ENCODE results near the gene RNASE4.
"Not testable (repeated sequence)": the region's sequence is repeated elsewhere in the genome, so short reads cannot be mapped to it uniquely, and the experiment has no call there.

DNA sequence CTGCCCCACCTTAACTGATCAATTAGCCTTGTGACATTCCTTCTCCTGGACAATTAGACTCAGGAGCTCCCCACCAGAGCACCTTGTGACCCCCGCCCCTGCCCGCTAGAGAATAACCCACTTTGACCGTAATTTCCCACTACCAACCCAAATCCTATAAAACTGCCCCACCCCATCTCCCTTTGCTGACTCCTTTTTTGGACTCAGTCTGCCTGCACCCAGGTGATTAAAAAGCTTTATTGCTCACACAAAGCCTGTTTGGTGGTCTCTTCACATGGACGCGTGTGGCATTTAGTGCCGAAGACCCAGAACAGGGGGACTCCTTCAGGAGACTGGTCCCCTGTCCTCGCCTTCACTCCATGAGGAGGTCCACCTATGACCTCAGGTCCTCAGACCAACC lies 16.6 kb downstream of the RNASE4 start:
- TF ChIP-seq CTCF (conservative IDR thresholded peaks at IDR 0.05; ENCODE audit: low read depth in 2 of 2); POLR2AphosphoS5 (IDR thresholded peaks at IDR 0.05; ENCODE audit: low read depth); CREB1 (CRISPR knock-in tag; IDR thresholded peaks at IDR 0.05; ENCODE audit: low read depth); EZH2 (IDR thresholded peaks at IDR 0.05; ENCODE audit: low read depth, unreplicated experiment): not testable (repeated sequence)
- TF ChIP-seq, protein P1, sequence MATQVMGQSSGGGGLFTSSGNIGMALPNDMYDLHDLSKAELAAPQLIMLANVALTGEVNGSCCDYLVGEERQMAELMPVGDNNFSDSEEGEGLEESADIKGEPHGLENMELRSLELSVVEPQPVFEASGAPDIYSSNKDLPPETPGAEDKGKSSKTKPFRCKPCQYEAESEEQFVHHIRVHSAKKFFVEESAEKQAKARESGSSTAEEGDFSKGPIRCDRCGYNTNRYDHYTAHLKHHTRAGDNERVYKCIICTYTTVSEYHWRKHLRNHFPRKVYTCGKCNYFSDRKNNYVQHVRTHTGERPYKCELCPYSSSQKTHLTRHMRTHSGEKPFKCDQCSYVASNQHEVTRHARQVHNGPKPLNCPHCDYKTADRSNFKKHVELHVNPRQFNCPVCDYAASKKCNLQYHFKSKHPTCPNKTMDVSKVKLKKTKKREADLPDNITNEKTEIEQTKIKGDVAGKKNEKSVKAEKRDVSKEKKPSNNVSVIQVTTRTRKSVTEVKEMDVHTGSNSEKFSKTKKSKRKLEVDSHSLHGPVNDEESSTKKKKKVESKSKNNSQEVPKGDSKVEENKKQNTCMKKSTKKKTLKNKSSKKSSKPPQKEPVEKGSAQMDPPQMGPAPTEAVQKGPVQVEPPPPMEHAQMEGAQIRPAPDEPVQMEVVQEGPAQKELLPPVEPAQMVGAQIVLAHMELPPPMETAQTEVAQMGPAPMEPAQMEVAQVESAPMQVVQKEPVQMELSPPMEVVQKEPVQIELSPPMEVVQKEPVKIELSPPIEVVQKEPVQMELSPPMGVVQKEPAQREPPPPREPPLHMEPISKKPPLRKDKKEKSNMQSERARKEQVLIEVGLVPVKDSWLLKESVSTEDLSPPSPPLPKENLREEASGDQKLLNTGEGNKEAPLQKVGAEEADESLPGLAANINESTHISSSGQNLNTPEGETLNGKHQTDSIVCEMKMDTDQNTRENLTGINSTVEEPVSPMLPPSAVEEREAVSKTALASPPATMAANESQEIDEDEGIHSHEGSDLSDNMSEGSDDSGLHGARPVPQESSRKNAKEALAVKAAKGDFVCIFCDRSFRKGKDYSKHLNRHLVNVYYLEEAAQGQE (IDR thresholded peaks at IDR 0.05; ENCODE audit: unreplicated experiment), result not testable (repeated sequence)
- TF ChIP-seq, protein P2, sequence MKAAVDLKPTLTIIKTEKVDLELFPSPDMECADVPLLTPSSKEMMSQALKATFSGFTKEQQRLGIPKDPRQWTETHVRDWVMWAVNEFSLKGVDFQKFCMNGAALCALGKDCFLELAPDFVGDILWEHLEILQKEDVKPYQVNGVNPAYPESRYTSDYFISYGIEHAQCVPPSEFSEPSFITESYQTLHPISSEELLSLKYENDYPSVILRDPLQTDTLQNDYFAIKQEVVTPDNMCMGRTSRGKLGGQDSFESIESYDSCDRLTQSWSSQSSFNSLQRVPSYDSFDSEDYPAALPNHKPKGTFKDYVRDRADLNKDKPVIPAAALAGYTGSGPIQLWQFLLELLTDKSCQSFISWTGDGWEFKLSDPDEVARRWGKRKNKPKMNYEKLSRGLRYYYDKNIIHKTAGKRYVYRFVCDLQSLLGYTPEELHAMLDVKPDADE (IDR thresholded peaks at IDR 0.05), result not testable (repeated sequence)
